ACHN (cell line): Measurements from ENCODE around the gene GALNT7.
A peak's percentile ranks its signal among the peaks of the same experiment; 100 is the strongest.

Experiments used
- DNase-seq: peaks from one replicate; pipeline ENCODE4 v3.0.0-alpha.2; 2015
- in situ Hi-C: cut with HindIII; loops from 2 replicates; pipeline ENCODE4 v1.10.0; 2017; ENCODE audit warnings: low sequenced_read_pairs, low pct_ligation_motif_present, low pct_unique_long_range_greater_than_20kb

Gene GALNT7

DNA sequence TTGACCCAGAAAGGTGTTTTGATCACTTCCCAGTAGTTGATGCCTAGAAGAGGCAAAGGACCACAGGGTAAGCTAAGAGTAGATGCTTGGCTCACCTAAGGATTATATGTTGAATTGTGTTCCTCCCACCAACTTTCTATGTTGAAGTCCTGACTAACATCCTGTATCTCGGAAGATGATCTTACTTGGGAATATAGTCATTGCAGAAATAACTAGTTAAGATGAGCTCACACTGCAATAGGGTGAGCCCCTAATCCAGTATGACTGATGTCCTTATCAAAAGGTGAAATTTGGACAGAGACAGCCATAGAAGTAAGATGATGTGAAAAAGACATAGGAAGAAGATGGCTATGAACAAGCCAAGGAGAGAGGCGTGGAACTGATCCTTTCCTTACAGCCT is 168.9 kb downstream of the GALNT7 start:
- no peak for DNase-seq
- in situ Hi-C loops = no loop called here

DNA sequence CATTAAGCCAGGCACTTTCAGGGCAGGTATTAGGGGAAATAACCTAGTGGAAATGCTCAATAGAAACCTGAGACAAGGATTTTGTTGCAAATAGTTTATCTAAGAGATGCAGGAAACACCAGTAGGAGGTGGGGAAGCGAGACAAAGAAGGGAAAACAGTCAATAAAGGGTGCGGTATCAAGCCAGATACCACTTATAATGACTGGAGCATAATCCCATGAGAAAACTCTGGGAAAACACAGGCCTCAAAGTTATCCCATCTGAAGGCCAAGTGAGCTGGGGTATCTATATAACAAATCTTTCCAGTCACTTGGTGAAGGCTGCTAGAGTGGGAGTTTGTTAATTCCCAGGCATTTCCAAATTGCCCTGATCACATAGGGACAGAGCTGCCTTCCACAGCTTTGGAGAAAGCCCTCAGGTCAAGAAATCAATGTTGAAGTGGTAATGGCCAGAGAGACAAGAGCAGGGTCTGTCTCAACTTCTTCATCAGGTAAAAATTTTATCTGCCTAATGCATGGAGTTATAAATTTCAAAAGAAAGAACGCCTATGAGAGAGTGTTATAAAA is 175.3 kb downstream of the GALNT7 start:
- in situ Hi-C loops = no loop called here
- no peak for DNase-seq

GRCh38 chr4:173345648-173346047 is 177.0 kb downstream of the GALNT7 start:
- no peak for DNase-seq
- in situ Hi-C loops = no loop called here

- DNase-seq = peak; percentile 57
- in situ Hi-C loops = no loop called here
These were observed 177.5 kb downstream of the GALNT7 start for GRCh38 chr4:173346074-173346473.

- in situ Hi-C loops = no loop called here
- DNase-seq = no peak
These were observed 178.9 kb downstream of the GALNT7 start for GRCh38 chr4:173347467-173347866.

GRCh38 chr4:173357939-173358338 is 189.3 kb downstream of the GALNT7 start:
- no peak for DNase-seq
- in situ Hi-C loops = no loop called here

DNA sequence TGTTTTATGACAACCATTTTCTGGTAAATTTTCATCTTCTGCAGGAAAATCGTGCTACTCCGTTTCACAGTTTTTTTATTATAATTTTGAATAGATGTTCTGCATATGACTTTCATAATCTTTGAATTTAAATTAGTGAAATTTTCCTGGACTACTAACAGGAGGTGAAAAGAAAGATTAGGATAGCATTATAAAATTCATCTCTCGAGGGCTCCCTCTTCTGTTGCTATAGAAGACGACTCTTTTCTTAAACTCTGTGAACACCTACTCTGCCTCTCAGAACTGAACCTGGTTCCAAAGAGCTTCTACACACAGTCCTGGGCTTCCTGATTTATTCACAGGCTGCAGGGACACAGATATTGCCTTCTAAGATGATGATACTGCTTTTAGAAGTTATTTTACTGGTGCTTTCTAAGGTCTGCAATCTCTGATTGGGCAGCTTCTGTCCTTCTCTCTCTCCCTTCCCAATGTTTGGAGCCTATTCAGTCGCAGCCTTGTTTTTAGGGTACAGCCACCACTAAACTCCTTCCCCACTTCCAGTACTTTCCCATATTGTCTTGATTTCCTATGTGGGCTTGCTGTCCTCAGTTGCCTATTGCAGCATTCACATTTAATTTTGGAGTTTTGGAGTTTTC is 192.1 kb downstream of the GALNT7 start:
- in situ Hi-C loops = no loop called here
- DNase-seq = peak; percentile 23

DNA sequence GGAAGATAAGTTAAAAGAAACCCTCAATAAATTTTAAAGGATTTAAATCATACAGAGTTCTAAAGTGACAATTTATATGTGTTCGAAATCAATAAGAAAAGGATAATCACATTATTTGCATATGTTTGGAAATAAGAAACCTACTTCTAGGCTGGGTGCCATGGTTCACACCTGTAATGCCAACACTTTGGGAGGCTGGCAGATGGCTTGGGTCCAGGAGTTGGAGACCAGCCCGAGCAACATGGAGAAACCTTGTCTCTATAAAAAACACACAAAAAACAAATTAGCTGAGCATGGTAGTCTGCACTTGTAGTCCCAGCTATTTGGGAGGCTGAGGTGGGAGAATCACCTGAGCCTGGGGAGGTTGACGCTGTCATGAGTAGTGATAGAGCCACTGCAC is 194.1 kb downstream of the GALNT7 start:
- in situ Hi-C loops = no loop called here
- no peak for DNase-seq

DNA sequence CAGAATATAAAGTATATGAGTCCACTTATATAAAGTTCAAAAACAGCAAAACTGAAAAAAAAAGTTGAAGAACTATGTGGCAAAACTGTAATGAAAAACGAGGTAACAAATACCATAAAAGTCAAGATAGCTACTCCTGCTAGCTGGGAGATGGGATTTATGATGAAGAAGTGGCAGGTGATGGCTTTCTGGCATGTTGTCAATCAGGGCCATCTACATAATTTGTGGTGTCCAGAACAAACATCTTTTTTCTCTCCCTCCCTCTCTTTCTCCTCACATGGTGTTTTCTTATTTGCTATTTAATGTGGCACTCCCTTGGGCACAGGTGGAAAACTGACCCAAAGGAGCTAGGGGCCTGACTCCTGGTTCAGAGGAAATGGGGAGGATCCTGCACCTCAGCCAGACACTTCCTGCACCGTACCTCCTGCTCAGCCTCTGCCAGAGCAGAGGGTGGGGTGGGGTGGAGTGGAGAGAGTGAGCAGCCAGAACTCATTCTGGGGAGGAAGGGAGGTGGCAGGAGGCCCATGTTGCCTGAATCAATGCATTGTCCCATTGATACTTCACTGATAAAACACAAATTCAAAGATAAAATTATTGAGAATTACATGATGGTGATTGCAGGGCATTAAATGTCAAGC is 196.9 kb downstream of the GALNT7 start:
- in situ Hi-C loops = no loop called here
- no peak for DNase-seq

- peak; percentile 23 for DNase-seq
- in situ Hi-C loops = no loop called here
These were observed 198.7 kb downstream of the GALNT7 start for GRCh38 chr4:173367285-173367684.

DNA sequence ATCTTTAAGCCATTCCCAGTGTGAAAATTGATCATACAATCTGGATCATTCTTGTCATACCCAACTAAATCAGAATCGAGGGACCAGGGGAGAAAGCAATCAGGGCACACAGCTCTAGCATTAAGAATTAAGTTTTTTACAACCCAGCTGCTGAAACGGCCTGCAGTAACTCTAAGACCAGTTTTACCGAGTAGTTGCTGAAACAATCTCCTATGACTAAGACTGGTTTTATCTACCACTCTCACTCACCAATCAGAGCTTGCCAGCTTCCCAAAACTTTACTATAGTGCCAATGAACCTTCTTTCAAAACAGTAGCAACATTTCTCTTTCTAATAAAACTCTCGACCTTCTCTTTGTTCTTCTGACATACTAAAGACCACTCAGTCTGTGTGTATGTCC is 199.3 kb downstream of the GALNT7 start:
- in situ Hi-C loops = no loop called here

DNA sequence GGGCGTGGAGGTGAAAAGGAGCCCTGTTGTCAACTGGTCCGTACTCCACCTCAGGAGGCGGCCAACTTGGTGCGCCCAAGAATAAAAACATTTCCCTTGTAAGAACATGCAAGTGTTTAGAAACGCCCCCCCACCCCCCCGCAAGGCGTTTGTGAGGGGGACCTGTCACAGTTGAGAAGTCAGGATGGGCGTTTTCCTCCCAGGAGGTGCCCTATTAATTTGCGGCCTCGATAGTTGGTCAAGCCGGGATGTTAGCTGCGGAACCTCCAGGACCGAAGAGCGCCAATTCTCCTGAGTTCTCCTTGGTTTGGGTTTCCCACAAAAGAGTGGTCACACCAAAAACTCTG is 201.5 kb downstream of the GALNT7 start:
- in situ Hi-C loops = no loop called here
- DNase-seq = no peak

More for the DNA sequence above, 199.3 kb downstream of the GALNT7 start:
- DNase-seq = no peak

DNA sequence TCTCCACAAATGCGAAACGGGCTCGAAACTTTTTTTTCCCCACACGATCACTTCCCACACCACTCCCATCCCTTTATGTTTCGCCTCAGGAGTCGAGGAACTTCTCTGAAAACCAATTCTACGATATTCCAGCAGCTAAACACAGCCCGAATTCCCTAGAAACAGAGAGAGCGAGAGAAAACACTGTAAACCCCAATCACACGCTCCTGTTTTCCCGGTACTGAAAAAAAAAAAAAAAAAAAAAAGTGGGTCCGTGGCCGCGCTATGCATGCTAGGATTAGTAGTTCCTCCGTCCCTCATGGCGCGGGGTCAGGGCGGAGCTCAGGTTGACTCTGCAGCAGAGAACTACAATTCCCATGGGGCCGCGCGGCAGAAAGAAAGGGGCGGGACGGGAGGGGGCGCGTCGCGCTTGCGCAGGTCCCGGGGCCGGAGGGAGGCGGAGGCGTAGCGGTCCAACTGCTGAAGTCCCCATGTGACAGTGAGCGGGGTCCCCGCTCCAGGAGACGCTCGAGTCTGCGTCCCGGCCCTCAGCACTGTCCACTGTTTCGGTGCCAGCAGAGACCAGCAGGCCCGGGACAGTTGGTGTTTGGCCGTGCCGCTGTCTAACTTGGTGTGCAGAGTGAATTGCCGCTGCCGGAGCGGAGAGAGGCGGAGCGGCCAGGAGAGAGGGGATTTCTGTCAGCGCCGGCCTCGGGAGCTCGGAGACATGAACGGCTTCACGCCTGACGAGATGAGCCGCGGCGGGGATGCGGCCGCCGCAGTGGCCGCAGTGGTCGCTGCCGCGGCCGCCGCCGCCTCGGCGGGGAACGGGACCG is 202.1 kb downstream of the GALNT7 start, which contains the start of gene SAP30:
Gene SAP30 (plus strand): TSS at position 478 of the 815 bp plus-strand sequence. CDS start 229 bp downstream, at position 707.
- in situ Hi-C loops = no loop called here

GRCh38 chr4:173371292-173372192 is 202.9 kb downstream of the GALNT7 start:
- DNase-seq = peak; percentile 73
- in situ Hi-C loops = no loop called here

More for the DNA sequence above, 202.1 kb downstream of the GALNT7 start, which contains the start of gene SAP30:
- DNase-seq = peak; percentile 95
